Gastroesophageal sphincter (tissue), 4 donors: ENCODE measurements around the gene DYNLT2B. TPM values are rescaled to one million over a fixed set of nuclear protein-coding genes. Genes with fewer than 3 reads are reported as not detected.

Experiments used
- ATAC-seq: fragments of 150-250 bp; one replicate; pipeline ENCODE4 v1.9.1; 2016; ENCODE audit warnings: mild to moderate bottlenecking, moderate library complexity
- H3K27ac ChIP-seq, 4 donors: fragments of 200-600 bp; sonication (generic) in 3 of 4; 1 replicate in 3 of 4; 2 replicates in 1 of 4; pipeline ENCODE4 v1.5.1; 2016 to 2019
- H3K27me3 ChIP-seq: fragments of 200-600 bp; sonication (generic); one replicate; pipeline ENCODE4 v1.5.1; 2019
- H3K36me3 ChIP-seq, 2 donors: fragments of 200-600 bp; sonication (generic); one replicate each; pipeline ENCODE4 v1.5.1; 2019; ENCODE audit warnings: control low read depth in 1 of 2
- H3K4me1 ChIP-seq, 3 donors: fragments of 200-600 bp; sonication (generic); 1 replicate in 2 of 3; 2 replicates in 1 of 3; pipeline ENCODE4 v1.5.1; 2016 to 2019; ENCODE audit warnings: control low read depth in 2 of 3
- H3K4me3 ChIP-seq, 2 donors: fragments of 200-600 bp; sonication (generic); one replicate each; pipeline ENCODE4 v1.5.1; 2019; ENCODE audit warnings: mild to moderate bottlenecking in 1 of 2, moderate library complexity in 1 of 2
- H3K9me3 ChIP-seq, 3 donors: fragments of 200-600 bp; sonication (generic); one replicate each; pipeline ENCODE4 v1.5.1; 2017 to 2019; ENCODE audit warnings: control low read depth in 2 of 3
- EP300 ChIP-seq: sonication (generic); formaldehyde crosslinking; IDR thresholded peaks from one replicate; pipeline ENCODE4 v1.6.1; 2017; ENCODE audit warnings: antibody characterized with exemption, mild to moderate bottlenecking
- POLR2A ChIP-seq, 2 donors: fragments of 450-650 bp; IDR thresholded peaks; one replicate each; pipeline ENCODE4 v1.6.1; 2017; ENCODE audit warnings: antibody characterized with exemption in 2 of 2, mild to moderate bottlenecking in 2 of 2, moderate library complexity in 1 of 2
- POLR2AphosphoS5 ChIP-seq: sonication (generic); formaldehyde crosslinking; IDR thresholded peaks from one replicate; pipeline ENCODE4 v1.6.1; 2017; ENCODE audit warnings: antibody characterized with exemption
- WGBS, 2 donors: methylation state at CpG; one replicate each; pipeline ENCODE4 v1.1.5; 2018; ENCODE audit warnings: low coverage in 1 of 2; 5-methylcytosine and 5-hydroxymethylcytosine counted together
- total RNA-seq, 4 donors: library from RNA; depleted of rRNA; stranded (reverse); fragments of >200 nt; gene quantifications; one replicate each; pipeline ENCODE4 v1.1.0, GENCODE V29; 2016
- TF ChIP-seq, protein P1 (sequence below), 4 experiments: fragments of 200-600 bp in 2 of 4; fragments of 450-650 bp in 2 of 4; sonication (generic) in 1 of 4; IDR thresholded peaks; one replicate each; pipeline ENCODE4 v1.5.1; 2017 to 2019; ENCODE audit warnings: antibody characterized with exemption in 4 of 4, mild to moderate bottlenecking in 2 of 4, moderate library complexity in 2 of 4

DYNLT2B gene
- total RNA-seq, 4 donors from 2014 or later = 9.2 to 18.7 (median 10.8) TPM

DNA sequence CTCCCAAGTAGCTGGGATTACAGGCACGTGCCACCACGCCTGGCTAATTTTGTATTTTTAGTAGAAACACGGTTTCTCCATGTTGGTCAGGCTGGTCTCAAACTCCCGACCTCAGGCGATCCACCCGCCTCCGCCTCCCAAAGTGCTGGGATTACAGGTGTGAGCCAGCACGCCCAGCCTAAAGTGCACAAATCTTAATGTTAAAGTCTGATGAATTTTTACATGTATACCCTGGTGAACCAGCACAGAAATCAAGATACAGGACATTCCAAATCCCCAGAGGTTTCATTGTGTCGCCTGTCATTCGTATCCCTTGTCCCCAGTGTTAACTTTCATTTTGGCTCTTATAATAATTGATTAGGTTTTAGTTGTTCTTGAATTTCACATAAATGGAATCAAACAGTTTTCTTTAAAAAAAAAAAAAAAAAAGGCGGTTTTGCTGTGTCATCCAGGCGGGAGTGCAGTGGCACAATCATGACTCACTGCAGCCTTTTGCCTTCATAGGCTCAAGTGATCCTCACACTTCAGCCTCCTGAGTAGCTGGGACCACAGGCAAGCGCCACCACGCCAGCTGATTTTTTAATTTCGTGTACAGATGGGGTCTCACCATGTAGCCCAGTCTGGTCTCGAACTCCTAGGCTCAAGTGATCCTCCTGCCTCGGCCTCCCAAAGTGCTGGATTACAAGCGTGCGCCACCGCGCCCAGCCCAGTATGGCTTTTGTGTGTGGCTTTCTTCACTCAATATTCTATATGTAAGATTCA is 21.6 kb upstream of the DYNLT2B start:
- 84 to 88% methylated on average over 14 to 20 of the region's 21 CpGs for WGBS, 2 donors
- Histone ChIP-seq H3K36me3 (no peaks in the 10 kb centered on the region), H3K4me3 (no peak overlapping the region), H3K9me3 (no peaks in the 10 kb centered on the region), H3K27ac (no peak overlapping the region), H3K4me1 (no peaks in the 10 kb centered on the region), H3K27me3 (peaks cover 35% of the 10 kb centered on the region)
- ATAC-seq = no peak
- TF ChIP-seq POLR2AphosphoS5 = no peak
- no peak for TF ChIP-seq POLR2A (IDR thresholded peaks at IDR 0.05)
- no peak for TF ChIP-seq EP300
- TF ChIP-seq, protein P1, sequence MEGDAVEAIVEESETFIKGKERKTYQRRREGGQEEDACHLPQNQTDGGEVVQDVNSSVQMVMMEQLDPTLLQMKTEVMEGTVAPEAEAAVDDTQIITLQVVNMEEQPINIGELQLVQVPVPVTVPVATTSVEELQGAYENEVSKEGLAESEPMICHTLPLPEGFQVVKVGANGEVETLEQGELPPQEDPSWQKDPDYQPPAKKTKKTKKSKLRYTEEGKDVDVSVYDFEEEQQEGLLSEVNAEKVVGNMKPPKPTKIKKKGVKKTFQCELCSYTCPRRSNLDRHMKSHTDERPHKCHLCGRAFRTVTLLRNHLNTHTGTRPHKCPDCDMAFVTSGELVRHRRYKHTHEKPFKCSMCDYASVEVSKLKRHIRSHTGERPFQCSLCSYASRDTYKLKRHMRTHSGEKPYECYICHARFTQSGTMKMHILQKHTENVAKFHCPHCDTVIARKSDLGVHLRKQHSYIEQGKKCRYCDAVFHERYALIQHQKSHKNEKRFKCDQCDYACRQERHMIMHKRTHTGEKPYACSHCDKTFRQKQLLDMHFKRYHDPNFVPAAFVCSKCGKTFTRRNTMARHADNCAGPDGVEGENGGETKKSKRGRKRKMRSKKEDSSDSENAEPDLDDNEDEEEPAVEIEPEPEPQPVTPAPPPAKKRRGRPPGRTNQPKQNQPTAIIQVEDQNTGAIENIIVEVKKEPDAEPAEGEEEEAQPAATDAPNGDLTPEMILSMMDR (IDR thresholded peaks at IDR 0.05) = no peak

DNA sequence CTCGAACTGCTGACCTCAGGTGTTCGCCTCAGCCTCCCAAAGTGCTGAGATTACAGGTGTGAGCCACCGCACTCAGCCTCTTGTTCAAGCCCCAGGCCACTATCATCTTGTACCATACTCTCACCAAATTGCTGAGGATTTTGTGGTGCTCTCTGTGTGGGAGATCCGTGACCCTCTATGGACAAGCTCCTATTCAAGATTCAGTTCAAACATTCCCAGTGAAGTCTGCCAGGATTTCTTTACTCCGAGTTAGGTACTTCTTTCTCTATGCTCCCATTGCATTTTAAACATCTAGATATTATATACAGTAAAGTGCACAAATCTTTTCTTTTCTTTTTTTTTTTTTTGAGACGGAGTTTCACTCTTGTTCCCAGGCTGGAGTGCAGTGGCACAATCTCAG is 21.0 kb upstream of the DYNLT2B start:
- no peaks in the 10 kb centered on the region for H3K36me3 ChIP-seq
- TF ChIP-seq POLR2AphosphoS5 (no peak), POLR2A (IDR thresholded peaks at IDR 0.05) (no peak), EP300 (no peak)
- TF ChIP-seq, protein P1 (IDR thresholded peaks at IDR 0.05) = no peak
- WGBS, 2 donors = 70 to 73% methylated on average over 2 to 4 of the region's 6 CpGs
- H3K9me3 ChIP-seq = no peaks in the 10 kb centered on the region
- H3K4me3 ChIP-seq = no peak overlapping the region
- no peaks in the 10 kb centered on the region for H3K4me1 ChIP-seq
- peaks cover 41% of the 10 kb centered on the region for H3K27me3 ChIP-seq
- no peak for ATAC-seq
- H3K27ac ChIP-seq = no peak overlapping the region

DNA sequence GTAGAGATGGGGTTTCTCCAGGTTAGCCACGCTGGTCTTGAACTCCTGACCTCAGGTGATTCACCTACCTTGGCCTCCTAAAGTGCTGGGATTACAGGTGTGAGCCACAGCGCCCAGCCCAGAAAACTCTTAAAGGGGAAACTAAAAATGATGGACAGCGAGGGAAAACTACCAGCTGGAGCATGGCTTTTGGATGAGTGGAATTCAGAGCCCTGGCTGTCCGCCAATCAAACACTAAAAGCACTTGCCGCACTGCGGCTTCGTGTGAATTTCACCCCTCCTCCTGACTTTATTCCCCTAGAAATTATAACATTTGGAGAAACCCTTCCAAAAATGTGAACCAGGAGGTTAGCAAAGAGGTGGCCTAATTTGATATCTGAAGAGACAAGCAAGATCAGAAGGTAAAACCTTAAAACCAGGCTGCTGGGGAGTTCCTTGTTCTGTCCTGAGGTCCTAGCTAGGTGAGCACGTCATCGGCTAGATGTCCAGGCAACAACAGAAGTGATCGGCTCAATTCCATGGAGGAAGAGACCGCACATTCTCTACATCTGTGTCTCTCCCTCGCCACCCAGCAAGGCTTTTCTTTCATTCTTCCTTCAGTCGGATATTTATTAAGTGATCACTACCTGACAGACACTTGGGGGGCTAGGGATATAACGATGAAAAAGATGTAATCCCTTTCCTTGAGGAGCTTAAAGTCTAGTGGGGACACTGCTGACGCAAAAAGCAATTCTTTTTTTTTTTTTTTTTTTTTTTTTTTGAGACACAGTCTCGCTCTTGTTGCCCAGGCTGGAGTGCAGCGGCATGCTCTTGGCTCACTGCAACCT is 18.5 kb upstream of the DYNLT2B start:
- H3K9me3 ChIP-seq = no peaks in the 10 kb centered on the region
- H3K27me3 ChIP-seq = peaks cover 44% of the 10 kb centered on the region
- no peaks in the 10 kb centered on the region for H3K36me3 ChIP-seq
- no peak for ATAC-seq
- WGBS, 2 donors = 89 to 100% methylated on average over 3 to 13 of the region's 17 CpGs
- no peak overlapping the region for H3K27ac ChIP-seq
- no peaks in the 10 kb centered on the region for H3K4me1 ChIP-seq
- H3K4me3 ChIP-seq = no peak overlapping the region
- TF ChIP-seq POLR2AphosphoS5 = no peak
- no peak for TF ChIP-seq EP300
- TF ChIP-seq POLR2A (IDR thresholded peaks at IDR 0.05) = no peak
- TF ChIP-seq, protein P1 (IDR thresholded peaks at IDR 0.05) = no peak

DNA sequence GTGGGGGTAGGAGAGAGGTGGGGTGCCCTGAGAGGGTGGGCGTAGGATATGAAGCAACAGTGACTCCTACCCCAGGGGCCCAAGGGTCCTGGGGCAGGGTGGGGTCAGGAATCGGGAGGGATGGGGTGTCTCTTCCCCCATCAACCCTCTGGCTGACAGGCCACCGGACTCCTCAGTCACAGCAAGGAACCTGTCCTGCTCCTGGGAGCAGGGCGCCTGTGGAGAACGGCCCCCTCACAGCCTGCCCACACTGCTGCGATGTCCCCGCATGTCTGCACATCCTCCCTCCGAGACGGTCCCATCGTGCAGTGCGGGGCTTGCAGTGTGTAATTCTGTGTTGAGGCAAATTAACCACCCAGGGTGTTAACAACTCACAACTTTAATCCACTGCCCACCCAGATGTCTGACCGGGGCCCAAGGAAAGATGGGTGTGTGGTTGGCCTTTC is 17.5 kb upstream of the DYNLT2B start:
- 63 to 100% methylated on average over 1 to 8 of the region's 12 CpGs for WGBS, 2 donors
- Histone ChIP-seq H3K4me3 (no peak overlapping the region), H3K9me3 (no peaks in the 10 kb centered on the region), H3K27me3 (peaks cover 44% of the 10 kb centered on the region), H3K36me3 (no peaks in the 10 kb centered on the region), H3K27ac (no peak overlapping the region), H3K4me1 (no peaks in the 10 kb centered on the region)
- ATAC-seq = no peak
- TF ChIP-seq POLR2AphosphoS5 (no peak), POLR2A (IDR thresholded peaks at IDR 0.05) (no peak), EP300 (no peak)
- TF ChIP-seq, protein P1 (IDR thresholded peaks at IDR 0.05) = no peak
